ENCODE measurements around the gene IGSF11.

IGSF11 gene

GRCh38 chr3:118948146-118948545, 86.5 kb downstream of the IGSF11 start:
- TF ChIP-seq, protein P1, sequence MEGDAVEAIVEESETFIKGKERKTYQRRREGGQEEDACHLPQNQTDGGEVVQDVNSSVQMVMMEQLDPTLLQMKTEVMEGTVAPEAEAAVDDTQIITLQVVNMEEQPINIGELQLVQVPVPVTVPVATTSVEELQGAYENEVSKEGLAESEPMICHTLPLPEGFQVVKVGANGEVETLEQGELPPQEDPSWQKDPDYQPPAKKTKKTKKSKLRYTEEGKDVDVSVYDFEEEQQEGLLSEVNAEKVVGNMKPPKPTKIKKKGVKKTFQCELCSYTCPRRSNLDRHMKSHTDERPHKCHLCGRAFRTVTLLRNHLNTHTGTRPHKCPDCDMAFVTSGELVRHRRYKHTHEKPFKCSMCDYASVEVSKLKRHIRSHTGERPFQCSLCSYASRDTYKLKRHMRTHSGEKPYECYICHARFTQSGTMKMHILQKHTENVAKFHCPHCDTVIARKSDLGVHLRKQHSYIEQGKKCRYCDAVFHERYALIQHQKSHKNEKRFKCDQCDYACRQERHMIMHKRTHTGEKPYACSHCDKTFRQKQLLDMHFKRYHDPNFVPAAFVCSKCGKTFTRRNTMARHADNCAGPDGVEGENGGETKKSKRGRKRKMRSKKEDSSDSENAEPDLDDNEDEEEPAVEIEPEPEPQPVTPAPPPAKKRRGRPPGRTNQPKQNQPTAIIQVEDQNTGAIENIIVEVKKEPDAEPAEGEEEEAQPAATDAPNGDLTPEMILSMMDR (IDR thresholded peaks at IDR 0.05; ENCODE audit: extremely low read depth, missing control alignments), result no peak
- no peak for DNase-seq (ENCODE audit: low spot score)

DNA sequence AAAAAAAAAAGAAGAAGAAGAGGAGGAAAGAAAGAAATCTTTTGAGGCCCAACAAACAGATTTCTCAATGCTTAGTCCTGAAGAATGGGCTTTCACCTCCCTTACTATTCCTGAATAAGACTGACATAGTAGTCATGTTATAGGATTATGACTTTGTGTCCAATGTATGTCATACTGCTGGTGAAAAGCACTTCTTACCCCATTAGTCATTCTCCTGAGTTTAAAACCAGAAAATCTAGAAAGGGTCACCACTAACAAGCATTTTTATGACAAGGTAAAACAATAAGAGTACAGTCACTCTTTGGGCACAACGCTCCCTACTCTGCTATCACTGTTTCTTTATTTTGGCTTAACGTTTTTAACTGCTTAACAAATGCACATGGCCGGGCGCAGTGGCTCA, 88.2 kb downstream of the IGSF11 start:
- TF ChIP-seq, protein P1 (IDR thresholded peaks at IDR 0.05; ENCODE audit: extremely low read depth, missing control alignments), result no peak
- no peak for DNase-seq (ENCODE audit: low spot score)

GRCh38 chr3:118945834-118946233, 88.8 kb downstream of the IGSF11 start:
- no peak for DNase-seq (ENCODE audit: low spot score)
- TF ChIP-seq, protein P1 (IDR thresholded peaks at IDR 0.05; ENCODE audit: extremely low read depth, missing control alignments), result no peak

GRCh38 chr3:118943597-118943996, 91.0 kb downstream of the IGSF11 start:
- TF ChIP-seq, protein P1 (IDR thresholded peaks at IDR 0.05; ENCODE audit: extremely low read depth, missing control alignments), result no peak
- DNase-seq (ENCODE audit: low spot score), result no peak

DNA sequence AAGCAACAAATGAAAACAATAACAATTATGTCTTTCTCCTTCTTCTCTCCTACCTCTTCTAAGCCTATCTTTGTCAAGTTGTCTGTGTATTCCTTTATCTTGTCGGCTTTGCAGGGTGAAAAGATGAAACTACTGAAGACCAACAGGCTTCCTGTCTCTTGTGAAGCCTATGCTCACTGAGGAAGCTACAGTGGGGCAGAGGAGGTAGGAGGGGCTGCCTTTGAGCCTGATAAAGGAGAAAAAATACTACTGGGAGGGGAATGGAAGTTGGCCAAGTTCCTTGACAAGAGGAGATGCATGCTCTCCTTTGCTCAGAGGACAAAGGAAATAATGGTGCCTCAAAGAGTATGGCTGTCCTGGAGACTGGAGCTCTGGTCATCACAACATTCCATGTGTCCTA, 92.0 kb downstream of the IGSF11 start:
- DNase-seq (ENCODE audit: low spot score), result no peak
- TF ChIP-seq, protein P1 (IDR thresholded peaks at IDR 0.05; ENCODE audit: extremely low read depth, missing control alignments), result no peak

- DNase-seq (ENCODE audit: low spot score), result no peak
- TF ChIP-seq, protein P1 (IDR thresholded peaks at IDR 0.05; ENCODE audit: extremely low read depth, missing control alignments), result no peak
These were observed 92.5 kb downstream of the IGSF11 start for GRCh38 chr3:118942195-118942594.

- TF ChIP-seq, protein P1 (IDR thresholded peaks at IDR 0.05; ENCODE audit: extremely low read depth, missing control alignments), result no peak
- DNase-seq (ENCODE audit: low spot score), result no peak
These were observed 93.4 kb downstream of the IGSF11 start for GRCh38 chr3:118941236-118941635.

Data from GM20000 (cell line).